ENCODE results near the gene MAPKBP1.

DNA sequence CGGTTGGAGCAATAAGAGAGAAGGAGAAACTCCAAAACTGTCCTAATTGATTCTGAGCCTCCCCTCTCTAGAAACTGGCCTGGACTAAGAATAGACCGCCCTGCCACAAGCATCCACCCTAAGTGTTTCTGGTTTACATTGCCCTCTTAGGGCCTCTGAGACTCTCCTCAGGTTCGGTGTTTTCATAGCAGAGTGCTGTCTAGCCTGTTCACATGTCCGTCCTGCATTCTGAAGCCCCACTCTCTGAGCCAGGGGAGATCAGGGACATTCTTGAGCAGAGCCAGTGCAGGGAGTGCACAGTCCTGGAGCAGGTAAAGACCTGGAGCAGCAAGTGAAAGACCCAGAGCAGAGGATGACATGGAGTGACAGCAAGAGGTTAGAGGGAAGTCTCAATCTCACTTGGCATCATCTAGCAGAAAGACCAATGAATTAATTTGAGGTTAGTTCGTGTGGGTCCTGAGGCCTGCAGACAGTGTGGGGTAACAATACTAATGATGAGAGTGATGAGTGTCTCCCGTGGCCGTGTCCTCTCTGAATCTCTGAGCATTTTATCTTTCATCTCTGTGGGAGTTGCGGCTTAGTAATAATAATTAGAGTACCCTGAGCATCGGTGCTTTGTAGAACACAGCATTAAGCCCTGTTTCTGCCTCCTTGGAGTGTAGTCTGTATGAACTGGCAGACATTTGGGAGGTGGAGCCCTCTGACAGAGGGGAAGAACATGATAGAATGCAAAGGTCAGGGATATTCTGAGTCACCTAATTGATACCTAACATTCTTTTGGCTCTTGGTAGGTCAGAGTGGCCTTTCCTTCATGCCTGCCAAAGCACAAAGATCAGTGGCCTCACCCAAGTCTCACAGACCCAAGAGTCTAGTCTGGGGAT lies 24.6 kb downstream of the MAPKBP1 start:
- TF ChIP-seq, protein P1, sequence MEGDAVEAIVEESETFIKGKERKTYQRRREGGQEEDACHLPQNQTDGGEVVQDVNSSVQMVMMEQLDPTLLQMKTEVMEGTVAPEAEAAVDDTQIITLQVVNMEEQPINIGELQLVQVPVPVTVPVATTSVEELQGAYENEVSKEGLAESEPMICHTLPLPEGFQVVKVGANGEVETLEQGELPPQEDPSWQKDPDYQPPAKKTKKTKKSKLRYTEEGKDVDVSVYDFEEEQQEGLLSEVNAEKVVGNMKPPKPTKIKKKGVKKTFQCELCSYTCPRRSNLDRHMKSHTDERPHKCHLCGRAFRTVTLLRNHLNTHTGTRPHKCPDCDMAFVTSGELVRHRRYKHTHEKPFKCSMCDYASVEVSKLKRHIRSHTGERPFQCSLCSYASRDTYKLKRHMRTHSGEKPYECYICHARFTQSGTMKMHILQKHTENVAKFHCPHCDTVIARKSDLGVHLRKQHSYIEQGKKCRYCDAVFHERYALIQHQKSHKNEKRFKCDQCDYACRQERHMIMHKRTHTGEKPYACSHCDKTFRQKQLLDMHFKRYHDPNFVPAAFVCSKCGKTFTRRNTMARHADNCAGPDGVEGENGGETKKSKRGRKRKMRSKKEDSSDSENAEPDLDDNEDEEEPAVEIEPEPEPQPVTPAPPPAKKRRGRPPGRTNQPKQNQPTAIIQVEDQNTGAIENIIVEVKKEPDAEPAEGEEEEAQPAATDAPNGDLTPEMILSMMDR (IDR thresholded peaks at IDR 0.05 in 4 of 5, conservative IDR thresholded peaks at IDR 0.05 in 1 of 5): no peak
- TF ChIP-seq POLR2A (IDR thresholded peaks at IDR 0.05): no peak
